Loucy (cell line): ENCODE measurements around the gene TAS2R39.

Experiments used
- H2AFZ ChIP-seq: fragments of 200-600 bp; sonication (generic); 2 replicates; pipeline ENCODE4 v1.6.0; 2016; ENCODE audit warnings: antibody characterized with exemption, mild to moderate bottlenecking, low read length, moderate library complexity
- H3F3A ChIP-seq: fragments of 200-600 bp; 2 replicates; pipeline ENCODE4 v1.6.0; 2016; ENCODE audit warnings: antibody characterized with exemption, low read depth, mild to moderate bottlenecking
- H3K27me3 ChIP-seq: fragments of 200-600 bp; sonication (generic); 2 replicates; pipeline ENCODE4 v1.6.1; 2014; ENCODE audit warnings: low read length, mild to moderate bottlenecking; ENCODE audit not compliant: insufficient read depth, poor library complexity, severe bottlenecking
- H3K36me3 ChIP-seq: fragments of 200-600 bp; sonication (generic); 2 replicates; pipeline ENCODE4 v1.6.1; 2016; ENCODE audit warnings: low read length; ENCODE audit not compliant: insufficient read depth
- H3K4me1 ChIP-seq: fragments of 200-600 bp; sonication (generic); 2 replicates; pipeline ENCODE4 v1.5.1; 2014; ENCODE audit warnings: low read length, mild to moderate bottlenecking; ENCODE audit not compliant: insufficient read depth, poor library complexity, severe bottlenecking
- H3K4me2 ChIP-seq: fragments of 200-600 bp; sonication (generic); 2 replicates; pipeline ENCODE4 v1.6.0; 2014; ENCODE audit warnings: antibody characterized with exemption, low read length, low read depth, mild to moderate bottlenecking; ENCODE audit not compliant: poor library complexity, severe bottlenecking
- H3K4me3 ChIP-seq: fragments of 200-600 bp; sonication (generic); 2 replicates; pipeline ENCODE4 v1.5.1; 2014; ENCODE audit warnings: low read length, mild to moderate bottlenecking, mixed read lengths; ENCODE audit not compliant: poor library complexity, severe bottlenecking
- H3K79me2 ChIP-seq: fragments of 200-600 bp; sonication (generic); 2 replicates; pipeline ENCODE4 v1.6.1; 2014; ENCODE audit warnings: low read length; ENCODE audit not compliant: insufficient read depth
- H3K9ac ChIP-seq: fragments of 200-600 bp; sonication (generic); 2 replicates; pipeline ENCODE4 v1.6.0; 2014; ENCODE audit warnings: mild to moderate bottlenecking, low read depth, low read length, moderate library complexity; ENCODE audit not compliant: poor library complexity, severe bottlenecking
- H3K9me2 ChIP-seq: fragments of 200-600 bp; sonication (generic); replicated peaks from 2 replicates; pipeline ENCODE4 v1.6.1; 2016; ENCODE audit warnings: low read depth, low read length, mixed read lengths
- H3K9me3 ChIP-seq: fragments of 200-600 bp; sonication (generic); 2 replicates; pipeline ENCODE4 v1.6.1; 2014; ENCODE audit warnings: mild to moderate bottlenecking, antibody characterized with exemption, low read length, low read depth; ENCODE audit not compliant: insufficient read depth
- H4K20me1 ChIP-seq: fragments of 200-600 bp; sonication (generic); 2 replicates; pipeline ENCODE4 v1.6.0; 2014; ENCODE audit warnings: antibody characterized with exemption, low read length, mild to moderate bottlenecking; ENCODE audit not compliant: insufficient read depth, poor library complexity, severe bottlenecking
- EZH2phosphoT487 ChIP-seq: fragments of 200-600 bp; IDR thresholded peaks from 2 replicates; pipeline ENCODE4 v1.6.1; 2018; ENCODE audit warnings: antibody characterized with exemption, mild to moderate bottlenecking, moderate library complexity, borderline replicate concordance
- TF ChIP-seq, protein P1 (sequence below): fragments of 200-600 bp; sonication (generic); conservative IDR thresholded peaks from 2 replicates; pipeline ENCODE4 v1.5.1; 2014; ENCODE audit warnings: mild to moderate bottlenecking, antibody characterized with exemption, low read length

Gene TAS2R39

DNA sequence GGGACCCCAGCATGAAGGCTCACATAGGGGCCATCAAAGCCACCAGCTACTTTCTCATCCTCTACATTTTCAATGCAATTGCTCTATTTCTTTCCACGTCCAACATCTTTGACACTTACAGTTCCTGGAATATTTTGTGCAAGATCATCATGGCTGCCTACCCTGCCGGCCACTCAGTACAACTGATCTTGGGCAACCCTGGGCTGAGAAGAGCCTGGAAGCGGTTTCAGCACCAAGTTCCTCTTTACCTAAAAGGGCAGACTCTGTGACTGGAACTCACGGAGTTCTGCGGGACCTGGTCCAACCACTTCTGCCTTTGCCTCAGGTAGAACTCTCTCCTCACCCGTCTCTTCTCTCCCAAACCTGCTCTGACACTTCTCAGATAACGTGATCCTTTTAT, 39.6 kb downstream of the TAS2R39 start:
- Histone ChIP-seq H3K9me3 (no peaks in the 10 kb centered on the region), H4K20me1 (no peaks in the 10 kb centered on the region), H3K4me2 (no peak overlapping the region), H2AFZ (no peak overlapping the region), H3K9me2 (no peaks in the 10 kb centered on the region), H3K36me3 (no peaks in the 10 kb centered on the region), H3K79me2 (no peaks in the 10 kb centered on the region), H3F3A (no peaks in the 10 kb centered on the region), H3K4me3 (no peak overlapping the region), H3K4me1 (no peaks in the 10 kb centered on the region), H3K27me3 (no peaks in the 10 kb centered on the region), H3K9ac (no peak overlapping the region)
- TF ChIP-seq, protein P1, sequence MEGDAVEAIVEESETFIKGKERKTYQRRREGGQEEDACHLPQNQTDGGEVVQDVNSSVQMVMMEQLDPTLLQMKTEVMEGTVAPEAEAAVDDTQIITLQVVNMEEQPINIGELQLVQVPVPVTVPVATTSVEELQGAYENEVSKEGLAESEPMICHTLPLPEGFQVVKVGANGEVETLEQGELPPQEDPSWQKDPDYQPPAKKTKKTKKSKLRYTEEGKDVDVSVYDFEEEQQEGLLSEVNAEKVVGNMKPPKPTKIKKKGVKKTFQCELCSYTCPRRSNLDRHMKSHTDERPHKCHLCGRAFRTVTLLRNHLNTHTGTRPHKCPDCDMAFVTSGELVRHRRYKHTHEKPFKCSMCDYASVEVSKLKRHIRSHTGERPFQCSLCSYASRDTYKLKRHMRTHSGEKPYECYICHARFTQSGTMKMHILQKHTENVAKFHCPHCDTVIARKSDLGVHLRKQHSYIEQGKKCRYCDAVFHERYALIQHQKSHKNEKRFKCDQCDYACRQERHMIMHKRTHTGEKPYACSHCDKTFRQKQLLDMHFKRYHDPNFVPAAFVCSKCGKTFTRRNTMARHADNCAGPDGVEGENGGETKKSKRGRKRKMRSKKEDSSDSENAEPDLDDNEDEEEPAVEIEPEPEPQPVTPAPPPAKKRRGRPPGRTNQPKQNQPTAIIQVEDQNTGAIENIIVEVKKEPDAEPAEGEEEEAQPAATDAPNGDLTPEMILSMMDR: no peak
- TF ChIP-seq EZH2phosphoT487: no peak

DNA sequence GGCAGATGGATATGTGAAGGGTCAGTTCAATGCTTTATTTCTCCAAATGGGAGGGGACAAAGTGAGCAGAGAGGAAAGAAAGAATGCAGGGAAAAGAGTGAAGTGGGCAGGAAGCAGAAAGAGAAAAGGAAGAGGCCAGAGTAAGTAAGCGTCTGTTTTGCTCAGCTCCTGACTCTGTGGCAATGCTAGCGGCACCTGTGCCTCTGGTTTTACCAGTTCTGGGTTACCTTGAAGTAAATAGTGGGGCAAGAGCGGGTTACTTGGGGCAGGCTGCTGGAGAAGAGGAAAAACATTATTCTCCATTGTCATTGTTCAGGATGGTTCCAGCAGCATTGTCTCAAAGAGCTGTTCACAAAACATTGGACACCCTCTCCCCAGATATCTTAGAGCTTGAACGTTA, 40.6 kb downstream of the TAS2R39 start:
- Histone ChIP-seq H3K4me2 (no peak overlapping the region), H3F3A (no peaks in the 10 kb centered on the region), H3K36me3 (no peaks in the 10 kb centered on the region), H3K4me3 (no peak overlapping the region), H3K9me2 (no peaks in the 10 kb centered on the region), H4K20me1 (no peaks in the 10 kb centered on the region), H3K9ac (no peak overlapping the region), H2AFZ (no peak overlapping the region), H3K27me3 (no peaks in the 10 kb centered on the region), H3K79me2 (no peaks in the 10 kb centered on the region), H3K4me1 (no peaks in the 10 kb centered on the region), H3K9me3 (no peaks in the 10 kb centered on the region)
- TF ChIP-seq, protein P1: no peak
- no peak for TF ChIP-seq EZH2phosphoT487

DNA sequence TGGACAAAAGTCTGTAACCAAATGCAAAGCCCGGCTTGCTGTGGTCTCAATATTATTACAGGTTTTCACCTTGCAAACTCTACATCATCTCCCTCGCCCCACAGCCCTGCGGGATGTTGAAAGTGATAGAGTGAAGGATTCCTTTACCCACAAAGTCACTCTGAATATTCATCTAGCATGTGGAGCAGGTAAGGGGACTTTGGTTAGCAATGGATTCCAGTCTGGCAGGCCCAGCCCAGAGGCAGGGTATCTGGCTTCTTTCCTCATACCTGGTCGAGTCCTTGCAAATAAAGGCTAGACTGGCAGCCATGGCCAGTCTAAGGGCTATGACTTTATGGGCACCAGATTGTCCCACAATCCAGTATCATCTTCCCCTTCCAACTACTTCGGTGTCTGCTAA, 41.8 kb downstream of the TAS2R39 start:
- no peaks in the 10 kb centered on the region for H4K20me1 ChIP-seq
- no peak overlapping the region for H2AFZ ChIP-seq
- no peak overlapping the region for H3K4me3 ChIP-seq
- no peaks in the 10 kb centered on the region for H3K4me1 ChIP-seq
- TF ChIP-seq, protein P1: no peak
- no peak overlapping the region for H3K9ac ChIP-seq
- no peaks in the 10 kb centered on the region for H3F3A ChIP-seq
- H3K4me2 ChIP-seq: no peak overlapping the region
- no peaks in the 10 kb centered on the region for H3K27me3 ChIP-seq
- no peaks in the 10 kb centered on the region for H3K79me2 ChIP-seq
- no peaks in the 10 kb centered on the region for H3K9me2 ChIP-seq
- no peaks in the 10 kb centered on the region for H3K9me3 ChIP-seq
- no peaks in the 10 kb centered on the region for H3K36me3 ChIP-seq
